Activated CD8-positive, alpha-beta memory T cell treated with anti-CD3 and anti-CD28 coated beads for 24 hours (primary cell): Measurements from ENCODE around the gene SYT3.
"Not testable (repeated sequence)": the region's sequence is repeated elsewhere in the genome, so short reads cannot be mapped to it uniquely, and the experiment has no call there.

Experiments
- DNase-seq: peaks from one replicate; pipeline ENCODE4 v3.0.0-alpha.2; 2020

SYT3 gene

GRCh38 chr19:50601407-50602088 lies 38.1 kb downstream of the SYT3 start:
- no peak for DNase-seq

DNA sequence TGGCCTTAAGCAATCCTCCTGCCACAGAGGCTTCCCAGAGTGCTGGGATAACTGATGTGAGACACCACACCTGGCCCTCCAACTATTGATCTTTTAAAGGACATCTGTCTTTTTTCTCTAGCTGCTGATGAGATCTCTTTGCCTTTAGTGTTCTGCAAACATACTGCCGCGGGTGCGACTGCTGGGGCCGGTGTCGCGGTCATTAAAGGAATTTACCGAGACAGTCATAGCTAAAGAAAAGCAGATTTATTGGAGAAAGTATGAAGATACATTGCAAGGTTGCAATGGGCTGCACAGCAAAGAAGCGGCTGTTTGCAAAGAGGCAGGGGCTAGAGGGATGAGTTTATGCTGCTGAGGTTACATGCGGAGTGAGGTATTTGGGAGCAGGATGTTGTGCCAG lies 40.3 kb downstream of the SYT3 start:
- no peak for DNase-seq

- DNase-seq: no peak
These were observed 49.5 kb downstream of the SYT3 start for GRCh38 chr19:50590191-50590590.

- not testable (repeated sequence) for DNase-seq
These were observed 57.7 kb downstream of the SYT3 start for GRCh38 chr19:50581795-50582660.

- no peak for DNase-seq
These were observed 58.6 kb downstream of the SYT3 start for GRCh38 chr19:50580970-50581634.

- DNase-seq: no peak
These were observed 59.4 kb downstream of the SYT3 start for GRCh38 chr19:50580240-50580639.

DNA sequence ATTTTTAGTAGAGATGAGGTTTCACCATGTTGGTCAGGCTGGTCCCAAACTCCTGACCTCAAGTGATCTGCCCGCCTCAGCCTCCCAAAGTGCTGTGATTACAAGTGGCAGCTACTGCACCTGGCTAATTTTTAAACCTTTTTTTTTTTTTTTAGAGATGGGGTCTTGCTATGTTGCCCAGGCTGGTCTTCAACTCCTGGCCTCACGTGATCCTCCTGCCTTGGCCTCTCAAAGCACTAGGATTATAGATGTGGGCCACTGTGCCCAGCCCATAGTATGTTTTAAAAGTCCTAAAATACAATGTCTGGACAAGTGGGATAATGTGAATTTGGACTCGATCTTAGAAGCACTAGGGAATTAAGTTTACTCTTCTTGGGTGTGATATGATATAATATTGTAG lies 62.9 kb downstream of the SYT3 start:
- not testable (repeated sequence) for DNase-seq

GRCh38 chr19:50573741-50574461 lies 65.8 kb downstream of the SYT3 start:
- no peak for DNase-seq
